GM18508 (cell line): ENCODE data around the gene C12orf50.
"Not testable (repeated sequence)": the region's sequence is repeated elsewhere in the genome, so short reads cannot be mapped to it uniquely, and the experiment has no call there.

Experiments used
- ATAC-seq: cut with Tn5 transposase; IDR thresholded peaks from one replicate; pipeline ENCODE4 v1.9.1; 2021; ENCODE audit warnings: moderate number of reproducible peaks; ENCODE audit not compliant: insufficient read depth, unreplicated experiment

C12orf50 gene

DNA sequence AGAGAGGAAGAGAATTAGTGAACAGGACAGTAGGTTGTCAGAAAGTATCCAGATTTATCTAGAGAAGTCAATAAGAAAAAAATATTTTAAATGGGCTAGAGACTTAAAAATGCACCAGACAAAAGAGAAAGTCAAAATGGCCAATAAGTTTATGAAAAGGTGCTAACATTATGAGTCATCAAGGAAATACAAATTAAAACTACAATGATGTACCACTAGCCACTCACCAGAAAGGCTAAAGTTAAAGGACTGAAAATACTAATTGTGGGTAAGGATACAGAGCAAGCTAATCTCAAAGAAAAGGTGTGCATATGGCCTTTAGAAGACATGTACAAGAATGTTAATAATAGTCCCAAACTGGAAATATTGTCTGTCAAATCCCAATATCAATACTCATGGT, 37.7 kb downstream of the C12orf50 start:
- no peak for ATAC-seq

DNA sequence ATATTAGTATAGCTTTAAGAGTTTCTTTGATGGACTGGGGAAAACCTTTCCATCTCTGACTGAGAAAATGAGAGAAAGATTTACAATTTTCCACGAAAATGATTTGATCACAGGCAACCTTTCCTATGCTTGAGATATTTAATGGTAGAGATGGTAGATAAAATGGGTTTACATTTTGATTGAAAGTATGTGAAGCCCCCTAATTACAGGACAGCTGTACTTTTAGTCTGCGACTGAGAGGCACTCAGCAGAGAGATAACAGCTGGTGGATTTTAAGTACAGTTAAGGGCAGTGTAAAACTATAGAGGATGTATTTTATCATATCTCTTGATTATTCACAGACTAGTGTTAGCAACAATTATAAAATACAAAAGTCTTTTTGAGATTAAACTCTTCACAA, 40.7 kb downstream of the C12orf50 start:
- ATAC-seq, result no peak

DNA sequence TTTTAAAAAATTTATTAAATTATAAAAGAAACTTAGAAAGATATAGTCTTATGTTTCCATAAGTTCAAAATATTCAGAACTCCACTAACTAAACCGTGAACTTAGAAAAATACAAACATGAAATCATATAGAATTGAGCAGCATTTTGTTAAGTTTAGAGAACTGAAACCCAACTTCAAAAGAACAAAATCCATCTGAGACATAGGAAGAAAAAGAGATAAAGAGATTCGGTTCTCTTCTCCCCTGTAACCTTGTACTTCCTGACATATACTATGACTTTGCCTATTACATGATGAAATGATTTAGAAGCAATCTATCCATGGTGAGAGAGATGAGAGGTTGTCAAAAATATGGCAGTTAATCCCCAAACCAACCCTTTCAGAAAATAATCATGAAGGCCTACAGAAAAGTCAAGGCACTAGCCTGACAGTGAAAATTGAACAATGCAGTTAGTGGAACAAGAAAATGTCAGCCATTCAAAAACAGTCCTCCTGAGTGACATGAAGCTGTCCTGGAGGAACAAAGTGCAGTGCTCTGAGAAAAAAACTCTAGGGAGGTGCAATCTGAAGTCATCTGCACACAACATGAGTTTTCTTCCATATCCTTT, 44.0 kb downstream of the C12orf50 start:
- no peak for ATAC-seq

DNA sequence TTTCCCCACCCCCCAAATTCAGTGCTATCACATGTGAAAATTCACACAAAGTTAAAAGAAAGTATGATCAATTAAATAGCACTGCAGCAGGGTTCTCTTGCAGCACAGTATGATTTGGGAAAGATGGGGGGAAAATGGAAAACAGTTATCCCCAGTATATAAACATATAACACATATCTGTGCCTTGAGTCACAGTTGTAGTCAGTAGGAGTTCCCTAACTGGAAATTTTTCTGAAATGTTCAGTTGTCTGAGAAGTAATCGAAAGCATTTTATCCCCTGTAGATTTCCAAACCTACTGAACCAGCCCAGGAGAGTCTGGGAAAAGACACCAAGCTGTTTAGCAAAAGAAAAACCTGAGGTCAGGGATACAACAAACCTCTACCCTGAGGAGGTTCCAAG, 47.0 kb downstream of the C12orf50 start:
- ATAC-seq, result no peak

DNA sequence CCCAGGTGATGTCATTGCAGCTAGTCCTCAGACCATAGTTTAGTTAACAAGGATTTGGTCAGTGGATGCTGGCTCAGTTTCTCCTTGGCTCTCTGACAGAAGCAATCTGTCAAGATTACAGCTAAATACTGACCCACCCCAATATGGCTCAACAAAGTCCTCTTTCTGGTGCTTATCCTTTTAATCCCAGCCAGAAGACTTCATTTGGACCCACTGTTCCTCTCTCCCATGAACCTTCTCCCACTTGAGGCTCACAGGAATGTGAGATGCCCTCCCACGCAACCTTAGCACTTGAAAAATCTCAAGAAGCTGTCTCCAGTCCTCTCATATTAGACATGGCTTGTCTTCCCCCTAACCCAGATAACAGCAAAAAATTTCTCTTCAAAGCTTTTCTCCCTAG, 47.7 kb downstream of the C12orf50 start:
- no peak for ATAC-seq

DNA sequence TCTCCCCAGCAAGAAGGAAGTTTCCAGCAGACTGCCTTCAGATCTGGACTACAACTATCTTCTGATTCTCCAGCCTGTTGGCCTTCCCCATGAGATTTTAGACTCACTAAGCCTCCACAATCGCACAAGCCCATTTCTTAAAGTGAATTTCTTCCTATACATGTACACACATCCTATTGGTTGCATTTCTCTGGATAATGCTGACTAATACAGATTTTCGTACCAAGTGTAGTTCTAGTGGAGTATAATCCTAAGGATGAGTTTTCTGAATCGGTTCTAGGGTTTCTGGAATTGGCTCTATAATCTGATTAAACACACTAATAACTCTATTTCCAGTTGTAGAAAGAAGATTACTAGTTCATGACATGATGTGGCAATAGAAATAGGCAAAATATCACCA, 53.3 kb downstream of the C12orf50 start:
- ATAC-seq, result no peak

DNA sequence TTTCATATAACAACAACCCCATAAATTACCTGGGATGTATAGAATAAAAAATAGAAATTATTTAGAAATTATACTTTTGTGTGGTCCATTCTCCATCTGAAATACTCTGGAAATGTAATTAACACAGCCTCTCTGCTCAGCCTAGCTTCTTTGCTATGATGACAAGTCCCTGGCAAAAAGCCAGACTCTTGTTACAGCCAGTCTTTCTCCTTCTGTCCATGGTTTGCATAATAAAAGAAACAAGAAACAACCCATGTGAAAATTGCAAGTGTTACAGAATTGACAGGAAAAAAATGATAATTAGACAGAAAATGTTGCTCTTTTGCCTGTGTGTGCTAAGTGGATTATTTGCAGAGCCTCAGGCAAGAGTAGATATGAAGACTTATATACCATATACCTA, 61.3 kb downstream of the C12orf50 start:
- no peak for ATAC-seq

DNA sequence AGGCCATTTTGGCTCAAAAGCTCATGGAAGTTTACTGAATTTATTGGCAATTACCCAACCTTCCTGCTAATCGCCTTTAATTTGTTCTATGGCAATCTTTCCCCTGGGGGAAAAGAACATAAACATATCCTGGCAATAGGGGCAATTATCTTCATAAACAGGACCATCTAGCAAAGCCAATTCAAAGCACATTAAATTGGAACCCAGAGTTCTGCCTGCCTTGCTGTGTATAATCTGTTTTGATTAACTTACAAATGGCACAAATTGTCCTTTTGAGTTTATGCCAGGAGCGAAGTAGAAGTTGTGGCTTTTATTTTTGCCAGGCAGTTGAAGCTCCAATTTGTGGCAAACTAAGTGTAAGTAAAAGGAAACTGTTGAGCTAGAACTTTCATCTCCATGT, 68.6 kb downstream of the C12orf50 start:
- no peak for ATAC-seq

DNA sequence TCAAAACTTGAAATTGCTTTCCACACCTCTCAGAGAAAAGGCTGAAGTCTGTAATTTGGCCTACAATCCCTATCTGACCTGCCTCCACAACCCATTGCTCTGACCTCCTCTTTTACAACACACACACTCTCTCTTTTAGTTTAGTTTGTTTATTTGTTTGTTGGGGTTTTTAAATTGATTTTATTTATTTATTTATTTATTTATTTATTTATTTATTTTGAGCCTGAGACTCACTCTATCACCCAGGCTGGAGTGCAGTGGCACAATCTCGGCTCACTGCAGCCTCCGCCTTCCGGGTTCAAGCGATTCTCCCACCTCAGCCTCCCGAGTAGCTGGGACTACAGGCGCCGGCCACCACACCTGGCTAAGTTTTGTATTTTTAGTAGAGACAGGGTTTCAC, 75.2 kb downstream of the C12orf50 start:
- ATAC-seq, result not testable (repeated sequence)

DNA sequence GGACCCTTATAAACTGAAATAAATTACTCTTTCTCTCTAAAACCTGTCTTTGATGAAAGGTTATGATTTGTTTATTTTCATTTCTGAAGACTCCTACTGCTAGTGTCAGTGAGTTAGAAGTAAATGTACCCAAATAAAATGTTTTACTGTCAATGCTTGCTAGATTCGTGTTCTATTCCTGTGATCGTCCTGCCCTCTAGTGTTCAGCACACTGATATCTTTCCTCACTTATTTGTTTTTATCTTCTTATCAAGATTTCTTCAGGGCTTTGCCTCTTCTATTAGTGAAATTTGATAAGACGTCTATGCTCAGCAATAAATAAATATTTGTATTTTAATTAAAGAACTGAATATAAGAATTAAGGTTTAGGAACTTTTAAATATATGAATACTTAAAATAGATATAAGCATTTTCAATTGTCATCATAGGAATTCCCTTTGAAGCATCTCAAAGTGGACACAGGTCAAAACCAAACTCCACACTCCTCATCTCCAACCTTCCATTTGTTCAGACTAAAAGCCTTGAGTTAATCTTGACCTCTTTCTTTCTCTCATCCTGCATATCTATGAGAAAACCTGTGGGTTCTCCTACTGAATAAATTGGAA, 75.8 kb downstream of the C12orf50 start:
- ATAC-seq, result no peak

DNA sequence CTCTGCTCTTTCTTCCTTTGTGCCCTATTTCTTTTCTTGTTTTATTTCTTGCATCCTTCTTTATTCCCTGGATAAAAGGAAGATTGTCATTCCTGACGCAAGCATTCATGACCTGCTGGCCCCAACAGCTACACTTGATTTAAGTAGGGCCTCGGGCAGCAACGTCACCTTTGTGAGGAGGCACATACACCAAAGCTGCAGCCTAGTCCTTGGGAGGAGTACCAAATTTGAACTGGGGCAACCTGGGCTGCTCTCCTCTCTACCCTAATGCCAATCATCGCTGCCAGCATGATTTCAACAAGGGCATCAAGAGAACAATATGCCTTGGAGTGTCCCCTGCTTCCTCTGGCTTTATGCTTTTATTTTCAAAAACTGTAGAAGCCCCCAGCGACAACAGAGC, 76.4 kb downstream of the C12orf50 start:
- ATAC-seq, result no peak

DNA sequence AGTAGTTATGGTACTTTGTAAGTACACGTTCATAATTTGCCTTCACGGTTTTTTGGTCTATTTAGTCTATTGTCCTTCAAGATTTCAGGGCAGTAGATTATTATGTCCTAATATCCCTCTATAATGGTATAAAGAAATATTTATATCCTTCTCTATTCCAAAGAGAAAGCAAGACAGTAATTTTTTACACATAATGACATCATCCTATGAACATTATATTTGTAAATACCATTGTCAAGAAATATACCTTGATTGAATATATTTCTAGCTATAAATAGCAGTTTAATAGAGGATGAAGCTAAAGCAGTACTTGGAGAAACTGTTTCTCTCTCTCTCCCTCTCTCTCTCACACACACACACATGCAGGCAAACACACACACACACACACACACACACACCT, 77.0 kb downstream of the C12orf50 start:
- ATAC-seq, result no peak

DNA sequence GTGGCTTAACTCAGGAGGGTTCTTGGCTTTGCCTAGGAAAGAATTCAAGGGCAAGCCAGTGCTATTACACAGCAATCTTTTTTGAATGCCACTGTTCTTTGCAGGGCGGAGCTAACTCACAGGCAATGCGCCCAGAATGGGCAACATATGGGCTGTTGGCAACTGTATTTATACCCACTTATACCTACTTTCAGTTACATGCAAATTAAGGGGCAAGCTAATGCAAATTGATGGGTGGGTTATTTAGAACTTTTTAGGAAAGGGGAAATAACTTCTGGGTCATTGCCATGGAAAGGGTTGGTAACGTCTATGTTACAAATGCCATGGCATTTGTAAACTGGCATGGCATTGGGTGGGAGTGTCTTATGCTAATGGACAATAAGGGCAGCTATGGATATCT, 85.4 kb downstream of the C12orf50 start:
- no peak for ATAC-seq

DNA sequence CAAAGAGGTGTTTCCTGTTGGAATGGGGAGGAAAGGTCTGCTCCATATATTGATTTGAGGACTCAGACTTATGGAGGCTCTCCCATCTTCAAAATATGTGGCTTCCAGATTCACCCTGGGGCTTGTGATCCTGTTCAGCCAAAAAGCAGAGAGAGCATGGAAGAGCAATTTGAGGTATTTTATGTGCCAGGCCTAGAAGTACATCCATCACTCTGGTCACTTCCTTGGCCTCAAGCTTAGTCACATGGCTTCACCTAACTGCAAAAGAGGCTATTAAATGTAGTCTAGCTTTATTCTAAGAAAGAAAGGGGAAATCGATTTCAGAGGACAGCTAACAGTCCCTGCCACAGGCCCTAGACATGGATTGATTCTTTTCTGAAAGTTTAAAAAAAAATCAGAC, 86.2 kb downstream of the C12orf50 start:
- no peak for ATAC-seq

DNA sequence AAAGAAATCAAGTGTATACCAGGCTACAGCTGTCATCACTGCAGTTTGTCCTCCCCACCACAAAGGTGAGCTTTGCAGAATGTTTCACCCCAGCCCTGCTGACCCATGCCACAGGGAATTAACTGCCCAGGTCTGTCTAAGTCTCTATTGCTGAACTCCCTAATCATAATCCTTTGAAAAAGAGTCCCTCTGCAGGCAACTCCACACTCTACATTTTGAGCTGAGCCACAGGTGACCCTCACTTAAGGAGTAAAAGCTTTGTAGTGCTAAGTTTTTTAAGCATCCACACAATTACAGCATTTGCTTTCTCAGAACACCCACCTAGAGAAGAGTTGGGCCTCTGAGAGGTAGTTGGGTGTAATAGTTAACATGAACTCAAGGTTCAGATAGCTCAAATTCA, 90.0 kb downstream of the C12orf50 start:
- ATAC-seq, result no peak

DNA sequence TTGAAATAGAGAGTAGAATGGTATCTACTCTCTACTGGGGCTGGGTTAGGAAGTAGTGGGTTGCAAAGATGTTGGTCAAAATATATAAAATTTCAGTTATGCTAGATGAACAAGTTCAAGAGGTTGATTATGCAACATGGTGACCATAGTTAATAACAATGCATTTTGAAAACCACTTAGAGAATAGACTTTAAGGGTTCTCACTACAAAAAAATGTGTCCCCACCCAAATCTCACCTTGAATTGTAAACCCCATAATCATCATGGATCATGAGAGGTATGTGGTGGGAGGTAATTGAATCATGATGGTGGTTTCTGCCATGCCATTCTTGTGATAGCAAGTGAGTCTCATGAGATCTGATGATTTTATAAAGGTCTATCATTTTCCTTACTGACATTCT, 94.0 kb downstream of the C12orf50 start:
- no peak for ATAC-seq

DNA sequence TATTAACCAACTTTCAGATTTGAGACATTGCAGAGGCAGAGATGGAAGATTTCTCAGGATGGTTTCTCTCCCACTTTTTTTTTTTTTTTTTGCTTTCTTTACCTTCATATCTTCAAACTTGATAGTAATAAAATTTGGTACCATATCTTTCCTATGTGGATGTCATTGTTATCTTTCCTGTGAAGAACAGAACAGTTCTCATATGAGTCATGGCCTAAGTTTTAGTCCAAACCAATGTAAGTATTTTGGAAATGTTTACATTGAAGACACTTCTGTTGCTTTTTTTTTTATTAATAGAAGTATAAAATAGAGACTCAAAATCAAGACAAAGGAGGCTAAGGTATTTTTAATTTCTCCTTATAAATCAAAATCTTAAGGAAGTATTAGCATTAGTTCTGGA, 95.2 kb downstream of the C12orf50 start:
- no peak for ATAC-seq

DNA sequence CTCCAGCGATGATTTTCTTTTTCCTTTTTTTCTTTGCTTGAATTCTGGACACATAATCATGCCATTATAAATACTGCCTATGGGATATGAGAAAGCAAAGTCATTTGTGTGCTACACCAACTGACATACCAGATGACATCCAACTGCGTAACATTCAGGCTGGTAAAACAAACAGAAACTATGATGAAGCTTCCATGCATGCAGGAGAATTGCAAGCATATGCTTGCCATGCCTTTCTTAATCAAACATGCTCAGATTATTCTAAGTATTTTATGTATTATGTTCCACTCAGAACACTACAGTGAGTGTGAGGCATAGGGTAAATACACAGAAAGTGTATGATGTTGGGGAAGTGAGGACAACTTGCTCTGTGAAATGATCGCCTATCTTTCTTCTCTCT, 97.4 kb downstream of the C12orf50 start:
- ATAC-seq, result no peak

DNA sequence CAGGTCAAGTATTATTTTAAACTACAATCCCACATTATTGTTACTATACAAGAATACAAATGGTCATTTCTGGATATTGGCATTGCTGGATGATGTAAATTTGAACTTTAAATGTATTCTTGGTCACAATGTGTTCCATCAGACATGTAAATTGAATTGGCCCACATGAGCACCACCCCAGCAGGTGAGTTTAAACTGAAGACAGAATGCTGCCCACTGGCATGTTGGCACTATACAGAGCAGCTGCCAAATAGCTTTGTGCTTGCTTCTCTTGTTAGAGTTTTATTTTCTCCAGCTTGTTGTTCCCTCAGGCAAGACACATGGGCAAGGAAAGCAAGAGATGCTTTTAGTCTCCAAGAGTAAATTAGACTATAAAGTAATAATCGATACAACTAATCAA, 98.6 kb downstream of the C12orf50 start:
- no peak for ATAC-seq
